HG02798 (cell line): ENCODE measurements around the gene SEMA7A.
"Not testable (repeated sequence)": the region's sequence is repeated elsewhere in the genome, so short reads cannot be mapped to it uniquely, and the experiment has no call there.

Source experiments
- ATAC-seq: cut with Tn5 transposase; IDR thresholded peaks from one replicate; pipeline ENCODE4 v1.9.1; 2021; ENCODE audit warnings: mild to moderate bottlenecking; ENCODE audit not compliant: unreplicated experiment, poor library complexity

SEMA7A gene

GRCh38 chr15:74377831-74378766, 55.7 kb downstream of the SEMA7A start:
- no peak for ATAC-seq

GRCh38 chr15:74376825-74377581, 56.8 kb downstream of the SEMA7A start:
- ATAC-seq, result no peak

- no peak for ATAC-seq
Measured at GRCh38 chr15:74376226-74376625, 57.5 kb downstream of the SEMA7A start.

GRCh38 chr15:74375303-74375693, 58.5 kb downstream of the SEMA7A start:
- peak; percentile 33 for ATAC-seq

- no peak for ATAC-seq
Measured at GRCh38 chr15:74374648-74375302, 59.0 kb downstream of the SEMA7A start.

GRCh38 chr15:74373731-74374647, 59.8 kb downstream of the SEMA7A start:
- ATAC-seq, result peak; percentile 82

GRCh38 chr15:74373056-74373650, 60.6 kb downstream of the SEMA7A start:
- no peak for ATAC-seq

- no peak for ATAC-seq
Measured at GRCh38 chr15:74370471-74370870, 63.3 kb downstream of the SEMA7A start.

GRCh38 chr15:74369756-74370155, 64.0 kb downstream of the SEMA7A start:
- no peak for ATAC-seq

GRCh38 chr15:74369084-74369745, 64.5 kb downstream of the SEMA7A start:
- ATAC-seq, result no peak

- ATAC-seq, result no peak
Measured at GRCh38 chr15:74368121-74368520, 65.6 kb downstream of the SEMA7A start.

GRCh38 chr15:74367296-74367854, 66.4 kb downstream of the SEMA7A start, which contains the start of gene CYP11A1:
Gene CYP11A1, minus strand, starts transcription at chr15:74367646. Its CDS starts 61 bp downstream, at chr15:74367585.
- no peak for ATAC-seq

- no peak for ATAC-seq
Measured at GRCh38 chr15:74365598-74366445, 67.9 kb downstream of the SEMA7A start.

GRCh38 chr15:74364936-74365597, 68.7 kb downstream of the SEMA7A start:
- no peak for ATAC-seq

GRCh38 chr15:74362482-74362881, 71.3 kb downstream of the SEMA7A start:
- ATAC-seq, result no peak

GRCh38 chr15:74360855-74361254, 72.9 kb downstream of the SEMA7A start:
- ATAC-seq, result not testable (repeated sequence)

GRCh38 chr15:74359376-74359775, 74.4 kb downstream of the SEMA7A start:
- ATAC-seq, result not testable (repeated sequence)
